ENCODE measurements around the gene LPP.

GRCh38 chr3:188602111-188602510, 448.2 kb downstream of the LPP start:
- TF ChIP-seq EP300 (IDR thresholded peaks at IDR 0.05) (no peak), POLR2A (IDR thresholded peaks at IDR 0.05; ENCODE audit: low read depth) (no peak), POLR2AphosphoS5 (IDR thresholded peaks at IDR 0.05) (no peak)
- TF ChIP-seq, protein P1, sequence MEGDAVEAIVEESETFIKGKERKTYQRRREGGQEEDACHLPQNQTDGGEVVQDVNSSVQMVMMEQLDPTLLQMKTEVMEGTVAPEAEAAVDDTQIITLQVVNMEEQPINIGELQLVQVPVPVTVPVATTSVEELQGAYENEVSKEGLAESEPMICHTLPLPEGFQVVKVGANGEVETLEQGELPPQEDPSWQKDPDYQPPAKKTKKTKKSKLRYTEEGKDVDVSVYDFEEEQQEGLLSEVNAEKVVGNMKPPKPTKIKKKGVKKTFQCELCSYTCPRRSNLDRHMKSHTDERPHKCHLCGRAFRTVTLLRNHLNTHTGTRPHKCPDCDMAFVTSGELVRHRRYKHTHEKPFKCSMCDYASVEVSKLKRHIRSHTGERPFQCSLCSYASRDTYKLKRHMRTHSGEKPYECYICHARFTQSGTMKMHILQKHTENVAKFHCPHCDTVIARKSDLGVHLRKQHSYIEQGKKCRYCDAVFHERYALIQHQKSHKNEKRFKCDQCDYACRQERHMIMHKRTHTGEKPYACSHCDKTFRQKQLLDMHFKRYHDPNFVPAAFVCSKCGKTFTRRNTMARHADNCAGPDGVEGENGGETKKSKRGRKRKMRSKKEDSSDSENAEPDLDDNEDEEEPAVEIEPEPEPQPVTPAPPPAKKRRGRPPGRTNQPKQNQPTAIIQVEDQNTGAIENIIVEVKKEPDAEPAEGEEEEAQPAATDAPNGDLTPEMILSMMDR (IDR thresholded peaks at IDR 0.05) = no peak
